GM13977 (cell line): ENCODE results near the gene MRPL3.
"Not testable (repeated sequence)": the region's sequence is repeated elsewhere in the genome, so short reads cannot be mapped to it uniquely, and the experiment has no call there.

Experiments used
- DNase-seq: peaks from one replicate; pipeline ENCODE4 v3.0.0; 2012; ENCODE audit warnings: low spot score
- in situ Hi-C: fragments of 300-500 bp; cut with MboI; formaldehyde crosslinking; loops from one replicate; pipeline ENCODE4 v1.12.0; 2022; ENCODE audit warnings: low sequenced_read_pairs, low pct_unique_long_range_greater_than_20kb, mixed read lengths, inconsistent platforms; ENCODE audit not compliant: unreplicated experiment
- TF ChIP-seq, protein P1 (sequence below): IDR thresholded peaks from 2 replicates; pipeline ENCODE4 v1.5.1; 2012; ENCODE audit warnings: mild to moderate bottlenecking, control low read depth; ENCODE audit not compliant: insufficient read depth; ENCODE audit errors: extremely low read depth, missing control alignments

MRPL3 gene

DNA sequence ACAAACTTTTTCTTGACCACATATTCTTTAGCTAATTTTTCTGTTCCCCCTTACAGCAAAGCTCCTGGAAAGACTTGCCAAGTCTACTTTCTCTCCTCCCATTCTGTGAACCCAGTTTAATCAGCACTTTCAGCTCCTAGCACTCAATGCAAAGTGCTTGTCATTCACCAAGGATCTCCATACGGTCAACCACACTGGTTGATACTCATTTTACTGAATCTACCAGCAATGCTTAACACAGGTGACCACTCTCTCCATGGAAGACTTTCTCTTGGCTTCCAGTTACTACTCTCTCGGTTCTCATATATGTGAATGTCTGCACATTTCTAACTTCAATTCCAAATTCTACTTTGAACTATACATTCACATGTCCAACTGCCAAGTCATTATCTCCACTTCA lies 11.7 kb downstream of the MRPL3 start:
- no peak for DNase-seq
- TF ChIP-seq, protein P1, sequence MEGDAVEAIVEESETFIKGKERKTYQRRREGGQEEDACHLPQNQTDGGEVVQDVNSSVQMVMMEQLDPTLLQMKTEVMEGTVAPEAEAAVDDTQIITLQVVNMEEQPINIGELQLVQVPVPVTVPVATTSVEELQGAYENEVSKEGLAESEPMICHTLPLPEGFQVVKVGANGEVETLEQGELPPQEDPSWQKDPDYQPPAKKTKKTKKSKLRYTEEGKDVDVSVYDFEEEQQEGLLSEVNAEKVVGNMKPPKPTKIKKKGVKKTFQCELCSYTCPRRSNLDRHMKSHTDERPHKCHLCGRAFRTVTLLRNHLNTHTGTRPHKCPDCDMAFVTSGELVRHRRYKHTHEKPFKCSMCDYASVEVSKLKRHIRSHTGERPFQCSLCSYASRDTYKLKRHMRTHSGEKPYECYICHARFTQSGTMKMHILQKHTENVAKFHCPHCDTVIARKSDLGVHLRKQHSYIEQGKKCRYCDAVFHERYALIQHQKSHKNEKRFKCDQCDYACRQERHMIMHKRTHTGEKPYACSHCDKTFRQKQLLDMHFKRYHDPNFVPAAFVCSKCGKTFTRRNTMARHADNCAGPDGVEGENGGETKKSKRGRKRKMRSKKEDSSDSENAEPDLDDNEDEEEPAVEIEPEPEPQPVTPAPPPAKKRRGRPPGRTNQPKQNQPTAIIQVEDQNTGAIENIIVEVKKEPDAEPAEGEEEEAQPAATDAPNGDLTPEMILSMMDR, result no peak
- in situ Hi-C loops, result no loop called here

DNA sequence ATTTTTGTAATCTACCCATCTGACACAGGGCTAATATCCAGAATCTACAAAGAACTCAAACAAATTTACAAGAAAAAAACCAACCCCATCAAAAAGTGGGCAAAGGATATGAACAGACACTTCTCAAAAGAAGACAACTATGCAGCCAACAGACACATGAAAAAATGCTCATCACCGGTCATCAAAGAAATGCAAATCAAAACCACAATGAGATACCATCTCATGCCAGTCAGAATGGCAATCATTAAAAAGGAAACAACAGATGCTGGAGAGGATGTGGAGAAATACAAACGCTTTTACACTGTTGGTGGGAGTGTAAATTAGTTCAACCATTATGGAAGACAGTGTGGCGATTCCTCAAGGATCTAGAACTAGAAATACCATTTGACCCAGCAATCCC lies 16.2 kb downstream of the MRPL3 start:
- DNase-seq, in situ Hi-C loops: not testable (repeated sequence)

DNA sequence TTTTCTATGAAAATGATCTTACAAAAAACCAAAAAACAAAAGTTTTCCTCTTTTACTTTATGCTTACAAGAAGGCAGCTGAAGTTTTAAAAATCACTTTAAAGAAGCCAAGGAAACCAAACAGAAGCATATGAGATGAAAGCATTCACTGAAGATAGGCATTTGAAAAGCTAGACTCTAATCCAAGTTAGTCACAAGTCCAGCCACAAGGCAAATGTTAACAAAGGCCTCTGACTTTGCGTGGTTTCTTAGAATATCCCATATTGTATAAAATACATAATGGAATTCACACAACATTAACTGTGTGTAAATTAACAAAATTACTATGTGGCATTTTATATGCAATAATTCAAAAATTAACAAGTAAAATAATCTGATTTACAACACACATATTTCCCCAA lies 17.7 kb downstream of the MRPL3 start:
- in situ Hi-C loops, result no loop called here
- no peak for DNase-seq

DNA sequence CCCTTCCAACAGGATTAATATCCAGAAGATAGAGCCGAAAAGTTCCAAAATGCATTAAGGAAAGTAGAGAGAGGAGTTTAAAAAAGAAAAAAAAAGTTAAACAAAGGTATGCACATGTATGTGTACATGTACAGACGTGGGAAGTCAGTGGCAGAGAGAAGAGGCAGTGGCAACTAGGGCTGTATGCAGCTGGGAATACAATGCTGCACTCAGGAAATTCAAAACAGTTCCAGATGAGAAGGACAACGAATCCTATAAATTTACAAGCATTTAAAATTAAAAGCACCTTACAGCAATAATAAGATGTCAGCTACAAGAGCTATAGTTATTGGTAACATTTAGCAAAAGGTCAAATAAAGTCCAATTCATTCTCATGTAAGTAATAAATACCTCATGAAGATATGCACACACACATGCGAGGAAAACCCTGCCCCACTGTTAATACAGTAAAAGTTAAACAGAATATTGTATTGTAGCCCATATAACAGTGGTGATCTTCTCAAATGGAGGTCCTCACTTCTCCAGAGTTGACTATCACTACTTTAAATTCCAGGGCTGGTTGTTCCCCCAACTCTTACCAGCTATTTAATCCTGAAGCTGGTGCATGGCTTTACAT lies 18.2 kb downstream of the MRPL3 start:
- TF ChIP-seq, protein P1, result no peak
- in situ Hi-C loops, result no loop called here
- no peak for DNase-seq

More for the DNA sequence above, 17.7 kb downstream of the MRPL3 start:
- TF ChIP-seq, protein P1, result no peak

DNA sequence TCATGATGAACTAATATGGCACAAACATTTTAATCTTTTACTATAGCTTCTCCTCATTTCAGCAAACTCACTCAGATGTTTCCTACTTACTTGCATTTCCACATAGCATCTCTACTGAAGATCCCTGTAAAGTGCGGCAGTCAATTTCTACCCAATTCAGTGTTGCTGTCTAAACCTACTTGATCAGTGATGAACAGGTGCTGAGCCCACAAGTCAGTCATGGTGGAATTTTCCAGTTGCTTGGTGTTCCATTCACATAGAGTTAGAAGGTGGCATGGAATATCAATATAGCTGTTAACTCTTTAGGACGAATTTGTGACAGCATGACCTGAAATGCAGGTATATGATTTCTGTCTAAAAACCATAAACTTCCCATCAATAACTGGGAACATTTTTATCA lies 22.7 kb downstream of the MRPL3 start:
- DNase-seq, result no peak
- in situ Hi-C loops, result no loop called here
- TF ChIP-seq, protein P1, result no peak

DNA sequence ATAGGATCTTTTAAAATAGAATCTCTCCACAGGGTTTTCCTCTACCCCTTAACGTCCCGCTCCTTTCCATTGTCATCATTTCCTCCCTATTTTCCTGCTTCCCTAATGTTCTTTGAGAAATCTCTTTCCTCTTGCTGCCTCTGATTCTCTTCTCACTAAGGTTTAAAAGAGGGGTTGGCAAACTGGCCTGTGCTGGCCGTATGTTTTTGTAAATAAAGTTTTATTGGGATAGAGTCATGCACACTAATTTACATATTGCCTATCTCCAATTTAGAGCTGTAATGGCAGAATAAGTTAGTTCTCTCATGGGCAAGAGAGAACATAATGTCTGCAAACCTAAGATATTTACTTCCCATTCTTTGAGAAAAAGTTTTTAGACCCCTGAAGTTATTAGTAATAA lies 25.0 kb downstream of the MRPL3 start:
- in situ Hi-C loops, result no loop called here
- DNase-seq, result no peak
- TF ChIP-seq, protein P1, result no peak

DNA sequence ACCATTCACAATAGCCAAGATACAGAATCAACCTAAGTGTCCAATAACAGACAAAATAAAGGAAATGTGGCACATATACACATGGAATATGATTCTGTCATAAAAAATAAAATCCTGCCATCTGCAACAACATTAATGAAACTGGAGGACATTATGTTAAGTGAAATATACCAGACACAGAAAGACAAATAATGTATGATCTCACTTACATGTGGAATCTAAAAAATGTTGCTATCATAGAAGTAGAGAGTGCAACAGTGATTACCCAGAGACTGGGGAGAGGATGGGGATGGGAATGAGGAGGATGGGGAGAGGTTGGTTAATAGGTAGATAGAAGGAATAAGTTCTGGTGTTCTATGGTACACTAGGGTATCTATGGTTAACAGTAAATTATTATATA lies 28.7 kb downstream of the MRPL3 start:
- TF ChIP-seq, protein P1, result no peak
- no peak for DNase-seq
- in situ Hi-C loops, result no loop called here
